Stimulated activated CD4-positive, alpha-beta T cell treated with anti-CD3 and anti-CD28 coated beads, TNF-alpha, amount 100 ng/mL, for 24 hours (primary cell): ENCODE measurements around the gene ADGRF3.
"Not testable (repeated sequence)": the region's sequence is repeated elsewhere in the genome, so short reads cannot be mapped to it uniquely, and the experiment has no call there.

Experiments used
- DNase-seq, 3 experiments: peaks; one replicate each; pipeline ENCODE4 v3.0.0-alpha.2; 2020; ENCODE audit warnings: low read depth in 3 of 3

ADGRF3 gene

GRCh38 chr2:26316845-26317244 lies 29.7 kb downstream of the ADGRF3 start:
- no peak for DNase-seq

GRCh38 chr2:26316041-26316440 lies 30.5 kb downstream of the ADGRF3 start:
- DNase-seq = no peak

GRCh38 chr2:26314243-26314642 lies 32.3 kb downstream of the ADGRF3 start:
- no peak for DNase-seq

- DNase-seq = no peak
Observed at GRCh38 chr2:26313446-26313845, 33.1 kb downstream of the ADGRF3 start.

GRCh38 chr2:26312471-26312870 lies 34.1 kb downstream of the ADGRF3 start:
- DNase-seq = no peak

GRCh38 chr2:26309921-26310320 lies 36.7 kb downstream of the ADGRF3 start:
- no peak for DNase-seq

- DNase-seq = no peak
Observed at GRCh38 chr2:26305540-26305939, 41.0 kb downstream of the ADGRF3 start.

- DNase-seq = not testable (repeated sequence)
Observed at GRCh38 chr2:26305094-26305493, 41.5 kb downstream of the ADGRF3 start.

GRCh38 chr2:26302846-26303245 lies 43.7 kb downstream of the ADGRF3 start:
- DNase-seq = no peak

- DNase-seq = peak in 1 of 3 experiments; percentile 24
Observed at GRCh38 chr2:26300234-26300925, 46.2 kb downstream of the ADGRF3 start.

GRCh38 chr2:26299471-26300101 lies 47.0 kb downstream of the ADGRF3 start:
- DNase-seq = no peak

GRCh38 chr2:26298638-26299393 lies 47.8 kb downstream of the ADGRF3 start:
- peak in 1 of 3 experiments; percentile 27 for DNase-seq

GRCh38 chr2:26298286-26298637 lies 48.3 kb downstream of the ADGRF3 start:
- DNase-seq = no peak

GRCh38 chr2:26297061-26297460 lies 49.5 kb downstream of the ADGRF3 start:
- no peak for DNase-seq

- no peak for DNase-seq
Observed at GRCh38 chr2:26295511-26295910, 51.1 kb downstream of the ADGRF3 start.

- DNase-seq = no peak
Observed at GRCh38 chr2:26292646-26293045, 53.9 kb downstream of the ADGRF3 start.

GRCh38 chr2:26290001-26290400 lies 56.6 kb downstream of the ADGRF3 start:
- no peak for DNase-seq

GRCh38 chr2:26285931-26286330 lies 60.7 kb downstream of the ADGRF3 start:
- no peak for DNase-seq

- DNase-seq = no peak
Observed at GRCh38 chr2:26284132-26284531, 62.5 kb downstream of the ADGRF3 start.

GRCh38 chr2:26283606-26284005 lies 63.0 kb downstream of the ADGRF3 start:
- DNase-seq = no peak

- DNase-seq = no peak
Observed at GRCh38 chr2:26281226-26281625, 65.4 kb downstream of the ADGRF3 start.

- DNase-seq = no peak
Observed at GRCh38 chr2:26279886-26280285, 66.7 kb downstream of the ADGRF3 start.
